DMS79 treated with DMSO at 0.1 percent for 48 hours (cell line): ENCODE data around the gene AQP1.

Source experiments
- DNase-seq: peaks from one replicate; lab custom pipeline; 2025; lab: John Stamatoyannopoulos, UW

The AQP1 gene

GRCh38 chr7:30884881-30885280, 26.8 kb upstream of the AQP1 start:
- no peak for DNase-seq

DNA sequence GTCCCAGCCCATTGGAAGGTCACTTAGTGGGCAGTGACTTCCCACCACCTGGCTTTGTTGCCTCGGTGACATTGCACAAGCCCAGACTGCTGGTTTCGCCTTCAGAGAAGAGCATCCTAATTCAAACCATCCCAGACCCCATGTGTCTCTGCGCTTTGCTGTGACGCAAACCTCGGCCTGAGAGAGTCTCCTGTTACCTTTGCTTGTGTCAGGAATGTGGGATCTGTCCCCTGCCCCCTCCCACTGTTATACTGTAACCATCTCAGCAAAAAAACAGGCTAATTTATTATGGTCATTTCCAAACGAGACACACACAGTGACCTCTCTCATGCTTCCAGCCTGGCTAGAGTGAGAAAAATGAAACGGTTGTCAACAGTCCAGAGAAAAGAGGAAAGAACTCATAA, 25.0 kb upstream of the AQP1 start:
- DNase-seq, result no peak

- DNase-seq, result peak; percentile 57
Measured at GRCh38 chr7:30887464-30887872, 24.2 kb upstream of the AQP1 start.

GRCh38 chr7:30888747-30889146, 22.9 kb upstream of the AQP1 start:
- DNase-seq, result peak; percentile 79

DNA sequence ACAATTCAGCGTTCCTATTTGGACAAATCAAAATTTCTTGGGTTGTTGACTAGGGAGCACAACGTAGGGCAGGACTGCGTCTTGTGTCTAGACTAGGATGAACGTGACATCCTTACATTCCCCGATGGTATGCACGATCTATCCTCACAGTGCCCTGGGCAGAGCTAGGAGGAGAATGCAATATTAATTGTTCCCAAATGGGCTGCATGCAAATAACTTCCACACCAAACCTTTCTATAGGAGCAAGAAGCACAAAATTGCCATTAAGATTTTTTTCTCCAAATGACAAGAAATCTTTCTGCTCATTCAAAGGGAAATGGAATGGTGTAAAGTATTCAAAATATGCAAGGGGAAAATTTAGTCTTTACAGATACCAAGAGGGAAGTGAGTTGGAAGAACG, 21.4 kb upstream of the AQP1 start:
- no peak for DNase-seq

DNA sequence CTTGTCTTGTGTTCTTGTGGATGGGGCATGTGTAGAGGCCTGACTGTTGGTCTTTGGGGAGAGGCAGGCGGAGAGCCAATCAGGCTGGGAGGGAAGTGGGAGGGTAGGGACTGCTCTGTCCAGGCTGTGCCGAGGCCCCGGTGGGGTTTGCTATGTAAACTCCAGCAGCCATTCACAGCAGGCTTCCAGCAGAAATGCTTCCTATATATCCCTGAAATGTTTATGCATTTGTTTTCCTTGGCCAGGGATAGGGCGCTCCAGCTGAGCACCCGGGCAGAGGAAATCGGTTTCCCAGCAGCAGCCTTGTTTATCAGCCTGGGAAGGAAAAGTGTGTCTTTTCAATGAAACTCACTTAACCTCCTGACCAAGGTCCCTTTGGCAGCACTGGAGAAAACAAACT, 18.3 kb upstream of the AQP1 start:
- DNase-seq, result no peak

DNA sequence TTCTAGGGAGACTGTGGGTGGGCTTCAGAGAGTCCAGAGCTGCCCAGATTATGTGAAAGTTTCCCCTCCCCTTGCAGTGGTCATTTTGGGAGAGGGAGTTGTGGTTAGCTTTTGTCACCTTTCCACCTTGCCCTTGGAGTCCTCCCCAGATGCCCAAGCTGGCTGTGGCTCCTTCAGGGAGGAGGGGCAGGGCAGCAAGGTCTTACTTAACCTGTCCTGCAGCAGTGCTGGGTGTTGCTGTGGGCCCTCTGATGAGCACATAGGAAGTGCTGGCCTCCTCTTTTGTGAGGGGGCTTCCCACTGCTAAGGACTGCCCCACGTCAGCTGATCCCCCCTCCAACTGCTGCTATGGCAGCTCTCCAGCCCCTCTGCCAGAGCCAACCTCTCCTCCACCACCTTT, 17.6 kb upstream of the AQP1 start:
- no peak for DNase-seq

GRCh38 chr7:30894866-30895605, 16.6 kb upstream of the AQP1 start:
- DNase-seq, result no peak

GRCh38 chr7:30896036-30896435, 15.6 kb upstream of the AQP1 start:
- no peak for DNase-seq

- DNase-seq, result peak; percentile 36
Measured at GRCh38 chr7:30896783-30897637, 14.6 kb upstream of the AQP1 start.

- no peak for DNase-seq
Measured at GRCh38 chr7:30897770-30898169, 13.9 kb upstream of the AQP1 start.

- DNase-seq, result no peak
Measured at GRCh38 chr7:30898411-30898810, 13.2 kb upstream of the AQP1 start.

DNA sequence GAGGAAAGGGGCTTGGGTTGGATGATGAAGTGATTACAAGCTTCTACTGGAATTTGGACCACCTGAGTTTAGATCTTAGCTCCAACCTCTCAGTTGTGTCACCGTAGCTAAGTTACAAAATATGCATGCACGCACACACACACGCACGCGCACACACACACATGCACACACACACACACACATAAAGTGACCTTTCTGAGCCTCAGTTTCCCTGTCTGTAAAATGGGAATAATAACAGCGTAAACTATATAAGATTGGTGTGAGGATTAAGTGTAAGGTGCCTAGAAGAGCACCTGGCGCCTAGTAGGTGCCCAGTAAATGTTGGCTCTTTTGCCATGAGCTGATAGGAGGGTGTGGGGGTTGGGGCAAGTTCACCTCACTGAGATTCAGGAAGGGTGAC, 12.6 kb upstream of the AQP1 start:
- no peak for DNase-seq

DNA sequence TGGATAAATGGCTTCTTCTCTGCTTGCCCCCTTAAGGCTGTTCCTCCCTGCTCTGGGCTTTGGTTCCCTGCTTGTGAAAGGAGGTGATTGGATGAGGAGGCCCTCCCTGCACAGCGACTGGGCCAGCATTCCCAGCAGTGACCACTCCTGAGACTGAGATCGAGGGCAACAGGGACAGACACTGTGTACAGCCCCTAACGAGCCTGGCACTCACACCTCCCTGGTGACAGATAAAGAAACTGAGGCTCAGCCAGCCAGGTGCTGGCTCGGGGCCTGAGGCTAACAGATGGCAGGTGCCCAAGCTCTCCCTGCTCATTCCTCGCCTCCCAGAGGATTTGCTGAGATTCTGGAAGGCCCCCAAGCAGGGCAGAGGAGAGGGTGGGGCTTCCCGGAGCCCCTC, 12.0 kb upstream of the AQP1 start:
- DNase-seq, result no peak

GRCh38 chr7:30900053-30900452, 11.6 kb upstream of the AQP1 start:
- DNase-seq, result no peak

- no peak for DNase-seq
Measured at GRCh38 chr7:30900803-30901362, 10.8 kb upstream of the AQP1 start.

DNA sequence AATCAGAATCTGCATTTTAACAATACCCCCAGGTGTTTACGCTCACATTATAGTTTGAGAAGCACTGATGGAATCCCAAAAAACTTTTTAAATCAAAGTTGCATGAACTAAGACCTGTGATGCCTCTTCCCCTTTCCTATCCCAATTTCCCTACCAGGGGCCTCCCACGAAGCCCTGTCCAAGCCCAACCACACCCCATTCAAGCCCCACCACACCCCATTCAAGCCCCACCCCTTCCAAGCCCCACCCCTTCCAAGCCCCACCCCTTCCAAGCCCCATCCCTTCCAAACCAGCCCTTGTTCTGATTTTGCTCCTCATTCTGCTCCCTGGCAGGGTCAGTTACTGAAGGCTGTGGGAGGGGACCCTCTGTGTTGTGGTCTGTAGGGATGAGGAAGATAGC, 9.8 kb upstream of the AQP1 start:
- DNase-seq, result no peak

DNA sequence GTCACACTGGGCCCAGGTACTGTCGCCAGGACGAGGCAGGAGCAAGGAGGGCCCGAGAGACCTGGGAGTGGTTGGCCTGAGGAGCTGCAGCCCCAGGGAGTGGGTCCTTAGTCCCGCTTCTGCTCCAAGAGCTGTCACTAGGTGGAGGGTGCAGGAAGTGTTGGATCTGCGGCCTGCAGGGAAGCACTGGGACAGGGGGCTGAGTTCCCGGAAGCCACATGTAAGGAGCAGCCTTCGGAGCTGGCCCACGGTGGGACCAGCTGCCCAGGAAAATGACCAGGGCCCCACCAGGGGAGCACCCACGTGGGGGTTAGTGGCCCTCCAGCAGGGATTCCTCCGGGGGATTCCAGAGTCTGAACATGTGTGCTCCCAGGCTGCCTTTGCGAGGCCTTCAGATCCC, 9.2 kb upstream of the AQP1 start:
- DNase-seq, result no peak

GRCh38 chr7:30903146-30903545, 8.5 kb upstream of the AQP1 start:
- no peak for DNase-seq

- no peak for DNase-seq
Measured at GRCh38 chr7:30904561-30904960, 7.1 kb upstream of the AQP1 start.

DNA sequence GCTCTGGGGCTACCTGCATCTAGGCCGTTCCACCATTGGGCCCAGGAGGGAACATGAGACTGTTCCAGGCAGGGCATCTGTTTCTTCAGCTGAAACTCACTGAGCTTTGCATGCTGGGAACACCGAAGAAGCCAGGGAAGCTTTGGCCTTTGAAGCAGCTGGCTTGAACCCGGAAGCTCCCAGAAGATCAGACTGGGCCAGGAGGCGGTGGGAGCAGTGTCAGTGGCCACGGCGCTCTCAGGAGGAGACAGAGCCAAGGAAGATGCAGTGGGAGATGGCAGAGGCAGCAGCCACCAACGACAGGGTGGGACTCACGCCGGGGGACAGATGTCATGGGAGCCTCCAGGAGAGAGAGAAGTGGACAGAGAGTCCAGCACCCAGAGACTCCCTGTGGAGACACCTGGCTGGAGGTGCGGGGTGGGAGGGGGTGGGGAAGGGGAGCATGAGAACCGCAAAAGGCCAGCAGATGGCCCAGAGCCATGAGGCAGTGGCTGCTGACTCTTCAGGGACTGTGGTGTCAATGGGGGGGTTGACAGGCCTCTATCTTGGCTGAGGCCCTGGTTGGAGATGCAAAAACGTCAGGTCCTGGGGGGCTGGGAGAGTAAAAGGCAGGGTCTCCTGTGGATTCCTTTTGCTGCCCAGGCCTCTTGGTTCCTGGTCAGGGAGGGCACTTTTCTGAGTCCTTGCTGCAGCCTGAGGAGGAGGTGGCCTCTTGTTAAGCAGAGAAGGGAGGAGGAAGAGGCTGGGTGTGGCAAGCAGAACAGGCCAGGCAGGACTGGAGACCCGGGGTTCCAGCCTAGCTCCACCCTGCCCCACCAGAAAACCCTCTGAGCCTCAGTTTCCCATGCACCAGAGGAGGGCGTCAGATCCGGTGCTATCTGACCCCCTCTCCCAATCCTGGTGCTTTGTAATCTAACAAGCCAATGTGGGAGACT, 6.3 kb upstream of the AQP1 start:
- no peak for DNase-seq

DNA sequence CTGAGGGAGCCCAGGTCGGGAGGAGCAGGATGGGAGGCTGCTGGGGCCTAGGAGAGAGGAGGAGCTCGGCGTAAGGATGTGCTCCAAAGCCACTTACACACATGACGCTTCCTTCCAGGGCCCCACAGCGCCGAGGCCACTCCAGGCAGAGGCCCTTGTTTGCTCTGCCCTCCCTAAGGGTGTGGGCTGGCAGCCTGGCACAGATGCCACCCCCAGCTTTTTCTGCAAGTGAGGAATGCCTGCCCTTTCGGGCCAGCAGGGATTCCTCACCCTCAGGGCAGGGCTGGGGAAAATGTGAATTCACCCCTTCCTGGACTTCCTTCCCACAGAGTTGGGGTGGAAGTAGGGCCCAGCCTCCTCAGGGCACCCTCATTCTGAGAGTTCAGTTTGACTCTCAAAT, 5.6 kb upstream of the AQP1 start:
- peak; percentile 28 for DNase-seq
